Right atrium auricular region (tissue), 2 donors: ENCODE results near the gene SCGN. TPM values are rescaled to one million over a fixed set of nuclear protein-coding genes. Genes with fewer than 3 reads are reported as not detected.

Experiments used
- DNase-seq: peaks from one replicate; pipeline ENCODE4 v3.0.0-alpha.2; 2019; ENCODE audit warnings: low spot score
- H3K27ac ChIP-seq, 2 donors: fragments of 200-600 bp; sonication (generic); 1 replicate in 1 of 2; 2 replicates in 1 of 2; pipeline ENCODE4 v1.5.1; 2016 to 2019
- H3K27me3 ChIP-seq, 2 donors: fragments of 200-600 bp; sonication (generic); one replicate each; pipeline versions ENCODE4 v1.5.1 to v1.6.0; 2017 to 2019
- H3K36me3 ChIP-seq: fragments of 200-600 bp; sonication (generic); one replicate; pipeline ENCODE4 v1.5.1; 2016
- H3K4me1 ChIP-seq, 2 donors: fragments of 200-600 bp; sonication (generic); one replicate each; pipeline versions ENCODE4 v1.5.1 to v1.6.0; 2017 to 2019
- H3K4me3 ChIP-seq, 2 donors: fragments of 200-600 bp; sonication (generic); 1 replicate in 1 of 2; 2 replicates in 1 of 2; pipeline ENCODE4 v1.5.1; 2017 to 2019; ENCODE audit warnings: mild to moderate bottlenecking in 1 of 2, moderate library complexity in 1 of 2
- H3K9me3 ChIP-seq, 2 donors: fragments of 200-600 bp; sonication (generic); one replicate each; pipeline ENCODE4 v1.5.1; 2019
- total RNA-seq, 2 donors: library from RNA; depleted of rRNA; stranded (reverse); fragments of >200 nt; gene quantifications; one replicate each; pipeline ENCODE4 v1.1.0, GENCODE V29; 2016
- TF ChIP-seq, protein P1 (sequence below), 2 donors: fragments of 200-600 bp; sonication (generic); IDR thresholded peaks; one replicate each; pipeline ENCODE4 v1.5.1; 2019; ENCODE audit warnings: antibody characterized with exemption in 2 of 2

SCGN gene
- total RNA-seq, 2 donors from 2014 or later = 14.1 to 19.7 TPM

DNA sequence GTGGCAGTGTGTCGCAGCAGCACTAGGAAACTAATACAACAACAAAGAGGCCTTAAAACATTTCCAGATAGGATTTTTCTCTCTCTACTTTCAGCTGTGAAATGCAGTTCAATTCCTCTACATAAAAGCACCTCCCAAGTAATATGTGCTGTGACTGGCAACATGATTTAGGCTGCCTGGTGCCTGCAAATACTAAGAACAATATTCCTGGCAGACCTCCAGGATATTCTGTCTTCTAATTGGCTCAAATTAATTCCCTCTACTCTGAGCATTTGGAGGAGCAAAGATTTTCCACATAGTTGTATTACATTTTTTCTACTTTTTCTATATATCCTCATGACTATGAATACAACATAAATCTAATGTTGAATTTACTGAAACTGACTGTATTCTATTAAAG, 33.2 kb downstream of the SCGN start:
- no peaks in the 10 kb centered on the region for H3K4me1 ChIP-seq
- no peak for DNase-seq
- H3K27me3 ChIP-seq = no peaks in the 10 kb centered on the region
- H3K36me3 ChIP-seq = no peaks in the 10 kb centered on the region
- TF ChIP-seq, protein P1, sequence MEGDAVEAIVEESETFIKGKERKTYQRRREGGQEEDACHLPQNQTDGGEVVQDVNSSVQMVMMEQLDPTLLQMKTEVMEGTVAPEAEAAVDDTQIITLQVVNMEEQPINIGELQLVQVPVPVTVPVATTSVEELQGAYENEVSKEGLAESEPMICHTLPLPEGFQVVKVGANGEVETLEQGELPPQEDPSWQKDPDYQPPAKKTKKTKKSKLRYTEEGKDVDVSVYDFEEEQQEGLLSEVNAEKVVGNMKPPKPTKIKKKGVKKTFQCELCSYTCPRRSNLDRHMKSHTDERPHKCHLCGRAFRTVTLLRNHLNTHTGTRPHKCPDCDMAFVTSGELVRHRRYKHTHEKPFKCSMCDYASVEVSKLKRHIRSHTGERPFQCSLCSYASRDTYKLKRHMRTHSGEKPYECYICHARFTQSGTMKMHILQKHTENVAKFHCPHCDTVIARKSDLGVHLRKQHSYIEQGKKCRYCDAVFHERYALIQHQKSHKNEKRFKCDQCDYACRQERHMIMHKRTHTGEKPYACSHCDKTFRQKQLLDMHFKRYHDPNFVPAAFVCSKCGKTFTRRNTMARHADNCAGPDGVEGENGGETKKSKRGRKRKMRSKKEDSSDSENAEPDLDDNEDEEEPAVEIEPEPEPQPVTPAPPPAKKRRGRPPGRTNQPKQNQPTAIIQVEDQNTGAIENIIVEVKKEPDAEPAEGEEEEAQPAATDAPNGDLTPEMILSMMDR (IDR thresholded peaks at IDR 0.05) = no peak
- no peak overlapping the region for H3K27ac ChIP-seq
- H3K9me3 ChIP-seq = no peaks in the 10 kb centered on the region
- no peak overlapping the region for H3K4me3 ChIP-seq

GRCh38 chr6:25685896-25686295, 33.9 kb downstream of the SCGN start:
- TF ChIP-seq, protein P1 (IDR thresholded peaks at IDR 0.05) = no peak
- Histone ChIP-seq H3K27ac (no peak overlapping the region), H3K27me3 (no peaks in the 10 kb centered on the region), H3K4me1 (no peaks in the 10 kb centered on the region), H3K4me3 (no peak overlapping the region), H3K9me3 (no peaks in the 10 kb centered on the region), H3K36me3 (no peaks in the 10 kb centered on the region)
- no peak for DNase-seq

GRCh38 chr6:25686856-25687255, 34.8 kb downstream of the SCGN start:
- DNase-seq = no peak
- Histone ChIP-seq H3K9me3 (no peaks in the 10 kb centered on the region), H3K4me1 (no peaks in the 10 kb centered on the region), H3K36me3 (no peaks in the 10 kb centered on the region), H3K27me3 (no peaks in the 10 kb centered on the region), H3K4me3 (no peak overlapping the region), H3K27ac (no peak overlapping the region)
- TF ChIP-seq, protein P1 (IDR thresholded peaks at IDR 0.05) = no peak

- H3K4me1 ChIP-seq = no peaks in the 10 kb centered on the region
- no peaks in the 10 kb centered on the region for H3K36me3 ChIP-seq
Observed at GRCh38 chr6:25689966-25690365, 38.0 kb downstream of the SCGN start.

GRCh38 chr6:25691894-25692293, 39.9 kb downstream of the SCGN start:
- TF ChIP-seq, protein P1 (IDR thresholded peaks at IDR 0.05) = no peak
- H3K9me3 ChIP-seq = no peaks in the 10 kb centered on the region
- H3K4me1 ChIP-seq = no peaks in the 10 kb centered on the region
- no peak overlapping the region for H3K4me3 ChIP-seq
- H3K27ac ChIP-seq = no peak overlapping the region
- H3K27me3 ChIP-seq = no peaks in the 10 kb centered on the region
- no peak for DNase-seq
- no peaks in the 10 kb centered on the region for H3K36me3 ChIP-seq

More at GRCh38 chr6:25689966-25690365, 38.0 kb downstream of the SCGN start:
- H3K27ac ChIP-seq = no peak overlapping the region
- no peak for DNase-seq
- no peak overlapping the region for H3K4me3 ChIP-seq
- H3K27me3 ChIP-seq = no peaks in the 10 kb centered on the region
- TF ChIP-seq, protein P1 (IDR thresholded peaks at IDR 0.05) = no peak
- no peaks in the 10 kb centered on the region for H3K9me3 ChIP-seq

DNA sequence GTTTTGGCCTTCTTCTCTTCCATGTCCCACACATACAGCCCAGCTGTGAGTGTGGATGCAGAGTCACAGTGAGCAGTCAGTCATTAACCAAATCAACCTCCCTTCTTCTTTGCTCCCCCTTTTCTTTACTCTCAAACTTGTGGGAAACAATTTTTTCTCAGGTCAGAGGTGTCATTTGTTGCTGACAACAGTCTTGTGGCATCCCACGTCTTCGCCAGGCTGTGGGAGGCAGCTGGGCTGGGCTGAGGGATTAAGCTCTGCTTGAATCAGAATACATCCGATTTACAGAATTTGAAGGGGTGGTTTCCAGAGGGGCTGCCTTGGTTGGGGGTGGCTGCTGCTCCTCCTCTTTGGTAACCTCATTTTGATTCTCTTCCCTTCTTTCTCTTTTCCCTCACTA, 40.5 kb downstream of the SCGN start:
- no peaks in the 10 kb centered on the region for H3K4me1 ChIP-seq
- TF ChIP-seq, protein P1 (IDR thresholded peaks at IDR 0.05) = no peak

More for the DNA sequence above, 40.5 kb downstream of the SCGN start:
- no peaks in the 10 kb centered on the region for H3K27me3 ChIP-seq
- no peaks in the 10 kb centered on the region for H3K36me3 ChIP-seq
- DNase-seq = no peak
- H3K9me3 ChIP-seq = no peaks in the 10 kb centered on the region
- no peak overlapping the region for H3K27ac ChIP-seq
- no peak overlapping the region for H3K4me3 ChIP-seq
